Skeletal muscle tissue (tissue), 4 donors: ENCODE data around the gene C4A. TPM values are rescaled to one million over a fixed set of nuclear protein-coding genes. Genes with fewer than 3 reads are reported as not detected.

Source experiments
- H3K27ac ChIP-seq: one replicate; pipeline ENCODE4 v1.7.0; 2013; ENCODE audit warnings: mild to moderate bottlenecking, low read depth, low read length, inconsistent platforms
- H3K27me3 ChIP-seq, 3 donors: one replicate each; pipeline ENCODE4 v1.7.0; 2013; ENCODE audit warnings: low read length in 3 of 3; ENCODE audit not compliant: control insufficient read depth in 3 of 3, insufficient read depth in 3 of 3
- H3K36me3 ChIP-seq, 3 donors: one replicate each; pipeline ENCODE4 v1.7.0; 2013; ENCODE audit warnings: low read length in 3 of 3; ENCODE audit not compliant: control insufficient read depth in 3 of 3, insufficient read depth in 3 of 3
- H3K4me1 ChIP-seq, 3 donors: one replicate each; pipeline ENCODE4 v1.7.0; 2013; ENCODE audit warnings: low read length in 3 of 3, mild to moderate bottlenecking in 3 of 3; ENCODE audit not compliant: control insufficient read depth in 3 of 3, insufficient read depth in 3 of 3
- H3K4me3 ChIP-seq, 3 donors: one replicate each; pipeline ENCODE4 v1.7.0; 2013; ENCODE audit warnings: low read length in 3 of 3
- H3K9ac ChIP-seq, 3 donors: one replicate each; pipeline ENCODE4 v1.7.0; 2013; ENCODE audit warnings: low read length in 3 of 3, mild to moderate bottlenecking in 3 of 3, moderate library complexity in 2 of 3, low read depth in 1 of 3
- H3K9me3 ChIP-seq, 3 donors: one replicate each; pipeline ENCODE4 v1.7.0; 2013; ENCODE audit warnings: low read length in 3 of 3; ENCODE audit not compliant: control insufficient read depth in 3 of 3
- total RNA-seq: library from RNA; depleted of rRNA; stranded (reverse); fragments of >200 nt; gene quantifications from one replicate; pipeline ENCODE4 v1.2.3, GENCODE V29; 2014
- donor health status: Osteomylitis.

Gene C4A
- total RNA-seq, 1 donor from 2014 or later, result 14.1 TPM

DNA sequence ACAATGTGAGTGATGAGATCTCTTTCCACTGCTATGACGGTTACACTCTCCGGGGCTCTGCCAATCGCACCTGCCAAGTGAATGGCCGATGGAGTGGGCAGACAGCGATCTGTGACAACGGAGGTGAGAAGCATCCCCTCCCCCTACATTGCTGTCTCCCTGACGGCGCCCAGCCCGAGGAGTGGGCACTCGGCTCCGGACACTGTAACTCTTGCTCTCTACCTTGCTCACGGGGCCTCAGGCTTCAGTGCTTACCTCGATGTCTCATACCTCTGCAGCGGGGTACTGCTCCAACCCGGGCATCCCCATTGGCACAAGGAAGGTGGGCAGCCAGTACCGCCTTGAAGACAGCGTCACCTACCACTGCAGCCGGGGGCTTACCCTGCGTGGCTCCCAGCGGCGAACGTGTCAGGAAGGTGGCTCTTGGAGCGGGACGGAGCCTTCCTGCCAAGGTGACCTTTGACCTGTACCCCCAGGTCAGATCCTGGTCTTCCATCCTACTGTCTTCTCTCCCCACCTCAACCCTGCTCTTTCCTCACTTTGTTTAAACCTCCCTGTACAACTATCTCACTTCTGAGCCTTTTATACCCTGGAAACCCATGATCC, 34.7 kb upstream of the C4A start:
- Histone ChIP-seq H3K9ac (no peak overlapping the region), H3K9me3 (no peaks in the 10 kb centered on the region), H3K27ac (peak overlapping the region; percentile 86), H3K4me1 (peaks cover 15 to 21% (median 15%) of the 10 kb centered on the region in 3 donors), H3K27me3 (peaks cover 12 to 32% (median 21%) of the 10 kb centered on the region in 3 donors), H3K36me3 (peaks cover 10 to 16% (median 11%) of the 10 kb centered on the region in 3 donors), H3K4me3 (no peak overlapping the region)

DNA sequence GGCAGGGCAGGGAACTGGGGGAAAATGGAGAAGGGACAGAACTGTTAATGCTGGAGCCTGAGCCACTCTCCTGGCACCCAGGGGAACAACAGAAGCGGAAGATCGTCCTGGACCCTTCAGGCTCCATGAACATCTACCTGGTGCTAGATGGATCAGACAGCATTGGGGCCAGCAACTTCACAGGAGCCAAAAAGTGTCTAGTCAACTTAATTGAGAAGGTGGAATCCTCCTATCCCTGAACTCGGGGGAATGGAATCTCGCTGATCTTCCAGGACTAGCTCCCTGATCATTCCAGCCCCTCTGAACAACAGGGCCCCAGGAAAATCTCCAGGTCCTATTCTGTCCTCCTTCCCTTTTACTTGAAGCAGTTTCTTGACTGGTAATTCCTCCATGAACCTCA, 34.0 kb upstream of the C4A start:
- no peak overlapping the region for H3K27ac ChIP-seq
- H3K4me1 ChIP-seq, result peaks cover 15 to 21% (median 15%) of the 10 kb centered on the region in 3 donors
- H3K4me3 ChIP-seq, result no peak overlapping the region
- no peaks in the 10 kb centered on the region for H3K9me3 ChIP-seq
- peaks cover 8 to 29% (median 15%) of the 10 kb centered on the region in 3 donors for H3K27me3 ChIP-seq
- peaks cover 16 to 21% (median 17%) of the 10 kb centered on the region in 3 donors for H3K36me3 ChIP-seq
- H3K9ac ChIP-seq, result no peak overlapping the region

DNA sequence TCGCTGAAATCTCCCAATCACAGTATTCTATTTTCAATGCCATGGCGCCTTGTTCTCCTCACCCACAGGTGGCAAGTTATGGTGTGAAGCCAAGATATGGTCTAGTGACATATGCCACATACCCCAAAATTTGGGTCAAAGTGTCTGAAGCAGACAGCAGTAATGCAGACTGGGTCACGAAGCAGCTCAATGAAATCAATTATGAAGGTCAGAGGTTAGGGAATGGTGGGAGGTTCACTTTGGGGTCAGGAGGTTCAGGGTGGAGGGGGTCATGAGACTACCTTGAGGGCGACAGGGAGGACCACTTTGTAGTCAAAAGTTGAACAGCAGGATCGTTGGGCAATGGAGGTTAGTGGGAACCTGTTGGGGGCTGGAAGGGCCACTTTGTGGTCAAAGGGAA, 33.6 kb upstream of the C4A start:
- Histone ChIP-seq H3K9ac (no peak overlapping the region), H3K4me1 (peaks cover 15 to 21% (median 15%) of the 10 kb centered on the region in 3 donors), H3K4me3 (no peak overlapping the region)

DNA sequence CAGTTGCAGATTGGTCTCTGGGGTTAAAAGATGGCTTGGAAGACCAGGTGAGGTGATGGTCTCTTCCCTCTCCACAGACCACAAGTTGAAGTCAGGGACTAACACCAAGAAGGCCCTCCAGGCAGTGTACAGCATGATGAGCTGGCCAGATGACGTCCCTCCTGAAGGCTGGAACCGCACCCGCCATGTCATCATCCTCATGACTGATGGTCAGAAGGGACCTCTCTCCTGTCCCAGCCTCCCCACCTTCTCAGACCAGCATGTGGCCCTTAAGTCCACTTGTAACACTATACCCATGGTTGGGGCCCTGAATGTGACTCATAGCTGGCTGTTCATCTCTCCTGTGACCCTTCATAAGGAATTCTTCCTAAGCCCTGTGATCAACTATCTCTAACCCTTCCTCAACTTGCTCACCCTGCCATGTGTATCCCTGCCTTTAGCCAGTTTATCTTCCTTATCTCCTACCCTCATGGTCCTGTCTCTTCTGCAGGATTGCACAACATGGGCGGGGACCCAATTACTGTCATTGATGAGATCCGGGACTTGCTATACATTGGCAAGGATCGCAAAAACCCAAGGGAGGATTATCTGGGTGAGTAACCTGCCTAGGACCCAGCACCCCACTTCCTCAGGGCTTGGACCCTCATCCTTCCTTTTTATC, 33.0 kb upstream of the C4A start:
- no peak overlapping the region for H3K4me3 ChIP-seq
- no peaks in the 10 kb centered on the region for H3K9me3 ChIP-seq
- H3K4me1 ChIP-seq, result peaks cover 15 to 21% (median 15%) of the 10 kb centered on the region in 3 donors
- H3K36me3 ChIP-seq, result peaks cover 23 to 31% (median 26%) of the 10 kb centered on the region in 3 donors
- no peak overlapping the region for H3K9ac ChIP-seq
- H3K27ac ChIP-seq, result no peak overlapping the region
- H3K27me3 ChIP-seq, result peaks cover 4 to 22% (median 5%) of the 10 kb centered on the region in 3 donors

More for the DNA sequence above, 33.6 kb upstream of the C4A start:
- Histone ChIP-seq H3K9me3 (no peaks in the 10 kb centered on the region), H3K27me3 (peaks cover 8 to 24% (median 10%) of the 10 kb centered on the region in 3 donors), H3K27ac (no peak overlapping the region), H3K36me3 (peaks cover 20 to 26% (median 20%) of the 10 kb centered on the region in 3 donors)

DNA sequence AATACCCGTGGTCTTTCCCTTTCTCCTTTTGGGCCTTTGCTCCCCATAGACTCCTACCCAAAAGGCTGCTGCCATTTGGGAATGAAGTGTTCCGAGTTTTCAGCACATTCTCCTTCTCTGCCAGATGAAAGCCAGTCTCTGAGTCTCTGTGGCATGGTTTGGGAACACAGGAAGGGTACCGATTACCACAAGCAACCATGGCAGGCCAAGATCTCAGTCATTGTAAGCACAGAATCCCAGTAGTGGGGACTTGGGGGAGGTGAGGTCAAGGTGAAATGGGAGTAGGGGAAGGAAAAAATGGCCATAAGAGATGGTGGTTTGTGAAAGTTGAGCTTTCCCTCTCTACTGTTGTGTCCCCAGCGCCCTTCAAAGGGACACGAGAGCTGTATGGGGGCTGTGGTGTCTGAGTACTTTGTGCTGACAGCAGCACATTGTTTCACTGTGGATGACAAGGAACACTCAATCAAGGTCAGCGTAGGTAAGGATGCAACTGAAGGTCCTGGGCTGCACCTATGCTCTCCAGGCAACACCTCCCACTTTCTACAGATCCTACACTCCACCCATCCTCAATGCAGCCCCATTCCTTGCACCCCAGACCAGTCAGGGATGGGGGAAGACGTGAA, 31.8 kb upstream of the C4A start:
- Histone ChIP-seq H3K9ac (no peak overlapping the region), H3K27me3 (peaks cover 3 to 16% (median 3%) of the 10 kb centered on the region in 3 donors), H3K9me3 (no peaks in the 10 kb centered on the region), H3K4me3 (no peak overlapping the region), H3K4me1 (peaks cover 13 to 16% (median 15%) of the 10 kb centered on the region in 3 donors), H3K36me3 (peaks cover 35 to 42% (median 37%) of the 10 kb centered on the region in 3 donors), H3K27ac (no peak overlapping the region)

DNA sequence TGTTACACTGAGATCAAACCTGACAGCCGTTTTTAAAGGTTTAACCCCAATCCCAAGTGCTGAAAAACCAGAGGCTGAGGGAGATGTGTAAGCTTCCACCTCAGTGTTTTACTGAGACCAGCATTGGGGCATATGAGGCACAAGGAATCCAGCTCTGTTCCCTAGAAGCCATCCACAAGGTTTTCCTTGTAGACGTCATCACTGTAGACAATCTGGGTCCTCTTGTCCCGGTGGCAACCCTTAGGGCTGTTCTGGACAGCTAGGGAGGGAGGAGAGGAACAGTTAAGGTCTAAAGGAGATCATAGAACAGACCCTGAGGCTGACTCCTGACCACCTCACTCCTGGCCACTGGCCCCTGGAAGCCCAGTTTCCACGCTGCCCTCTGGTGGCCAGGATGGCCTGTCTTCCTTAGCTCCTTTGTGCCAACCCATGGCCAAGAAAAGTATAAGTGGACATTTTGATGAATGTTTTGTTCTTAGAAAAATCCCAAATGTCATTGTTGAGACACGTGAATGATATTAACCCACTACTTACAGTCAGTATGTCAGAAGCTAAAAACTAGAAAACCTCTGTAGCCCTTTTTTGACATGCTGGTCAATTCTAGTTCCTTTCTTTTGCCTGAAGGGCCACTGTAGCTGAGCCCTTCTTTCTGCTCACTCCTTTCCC, 29.6 kb upstream of the C4A start:
- Histone ChIP-seq H3K4me3 (no peak overlapping the region), H3K27me3 (no peaks in the 10 kb centered on the region), H3K27ac (no peak overlapping the region), H3K4me1 (peaks cover 0 to under 1% (median 0%) of the 10 kb centered on the region in 3 donors), H3K36me3 (peaks cover 47 to 59% (median 52%) of the 10 kb centered on the region in 3 donors), H3K9ac (no peak overlapping the region), H3K9me3 (no peaks in the 10 kb centered on the region)

DNA sequence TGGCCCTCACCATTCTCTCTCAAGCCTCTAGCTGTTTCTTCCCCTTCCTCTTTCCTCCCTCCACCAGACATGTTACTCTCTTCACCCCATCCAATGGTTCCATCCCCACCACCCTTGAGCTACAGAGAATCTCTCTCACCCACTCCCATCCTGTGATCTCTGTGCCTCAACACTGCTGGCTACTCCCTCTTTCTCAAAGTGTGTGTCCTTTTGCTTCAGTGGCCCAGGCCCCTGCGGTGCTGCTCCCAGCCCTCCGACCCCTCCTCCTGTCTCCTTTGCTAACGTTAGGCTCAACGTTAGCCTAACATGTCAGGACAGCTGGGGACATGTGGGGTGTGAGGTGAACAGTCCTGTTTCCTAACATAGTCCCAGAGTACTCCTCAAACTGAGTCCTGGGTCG, 29.0 kb upstream of the C4A start:
- Histone ChIP-seq H3K36me3 (peaks cover 47 to 59% (median 52%) of the 10 kb centered on the region in 3 donors), H3K4me3 (no peak overlapping the region), H3K27me3 (no peaks in the 10 kb centered on the region), H3K9me3 (no peaks in the 10 kb centered on the region), H3K4me1 (peaks cover 2 to 5% (median 3%) of the 10 kb centered on the region in 3 donors), H3K27ac (no peak overlapping the region), H3K9ac (no peak overlapping the region)

DNA sequence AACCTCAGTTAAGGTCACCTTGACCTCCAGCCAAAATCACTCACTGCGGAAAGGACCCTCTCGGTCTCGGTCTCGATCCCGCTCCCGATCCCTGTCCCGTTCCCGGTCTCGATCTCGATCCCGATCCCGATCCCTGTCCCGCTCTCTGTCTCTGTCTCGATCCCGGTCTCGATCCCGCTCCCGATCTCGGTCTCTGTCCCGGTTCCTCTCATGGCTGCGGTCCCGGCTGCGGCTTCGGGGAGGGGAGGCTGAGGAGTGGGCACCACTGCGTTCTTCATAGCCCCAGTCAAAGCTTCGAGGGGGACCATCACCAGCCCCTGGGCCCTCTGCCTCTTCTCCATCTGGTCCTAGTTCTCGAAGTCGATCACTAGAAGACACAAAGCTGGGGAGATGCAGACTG, 27.3 kb upstream of the C4A start:
- no peak overlapping the region for H3K4me3 ChIP-seq
- peaks cover 14 to 17% (median 15%) of the 10 kb centered on the region in 3 donors for H3K4me1 ChIP-seq
- H3K36me3 ChIP-seq, result peaks cover 49 to 59% (median 52%) of the 10 kb centered on the region in 3 donors
- no peaks in the 10 kb centered on the region for H3K27me3 ChIP-seq
- no peaks in the 10 kb centered on the region for H3K9me3 ChIP-seq
- H3K27ac ChIP-seq, result no peak overlapping the region
- no peak overlapping the region for H3K9ac ChIP-seq

DNA sequence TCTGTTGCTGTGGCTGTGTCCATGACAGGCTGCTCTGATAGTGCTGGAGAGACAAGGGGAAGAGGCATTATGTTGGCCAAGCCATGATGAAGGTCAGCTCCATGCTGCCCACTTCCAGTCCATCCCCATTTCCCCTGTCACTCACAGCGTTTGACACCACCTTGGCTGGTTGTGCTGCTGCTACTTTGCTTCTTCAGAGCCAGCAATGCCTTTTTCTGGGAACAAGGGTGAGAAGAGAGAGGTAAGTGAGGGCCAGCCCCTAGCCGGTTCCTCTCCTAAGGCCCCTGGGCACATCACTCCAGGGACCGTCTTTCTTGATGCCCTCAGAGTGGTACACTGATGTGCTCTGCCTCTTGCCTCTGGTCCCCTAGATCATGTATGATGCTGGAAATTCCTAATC, 25.1 kb upstream of the C4A start:
- Histone ChIP-seq H3K9me3 (no peaks in the 10 kb centered on the region), H3K27ac (no peak overlapping the region), H3K9ac (no peak overlapping the region), H3K36me3 (peaks cover 62 to 64% (median 63%) of the 10 kb centered on the region in 3 donors), H3K27me3 (no peaks in the 10 kb centered on the region), H3K4me1 (peaks cover 19 to 25% (median 21%) of the 10 kb centered on the region in 3 donors), H3K4me3 (no peak overlapping the region)
